NB4 (cell line): ENCODE measurements around the gene DLL3.

Source experiments
- MYC ChIP-seq: IDR thresholded peaks from 2 replicates; pipeline ENCODE4 v1.6.1; 2011; ENCODE audit warnings: low read depth, low read length
- TF ChIP-seq, protein P1 (sequence below): IDR thresholded peaks from one replicate; pipeline ENCODE4 v1.5.1; 2012; ENCODE audit warnings: low read depth, low read length

DNA sequence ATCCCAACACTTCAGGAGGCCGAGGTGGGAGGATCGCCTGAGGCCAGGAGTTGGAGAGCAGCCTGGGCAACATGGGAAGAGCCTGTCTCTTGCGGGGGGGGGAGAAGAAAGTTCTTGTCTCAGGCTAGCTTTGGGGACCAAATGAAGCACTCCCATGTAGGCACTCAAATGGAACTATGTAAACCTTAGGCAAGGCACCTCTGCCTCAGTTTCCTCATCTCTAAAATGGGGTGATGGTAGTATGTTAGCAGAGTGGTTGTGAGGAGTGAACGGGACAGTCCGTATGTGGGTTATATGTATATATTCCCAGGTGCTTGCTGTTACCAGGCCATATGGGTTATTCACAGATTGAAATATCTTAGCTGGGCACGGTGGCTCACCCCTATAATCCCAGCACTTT is 6.5 kb upstream of the DLL3 start:
- TF ChIP-seq, protein P1, sequence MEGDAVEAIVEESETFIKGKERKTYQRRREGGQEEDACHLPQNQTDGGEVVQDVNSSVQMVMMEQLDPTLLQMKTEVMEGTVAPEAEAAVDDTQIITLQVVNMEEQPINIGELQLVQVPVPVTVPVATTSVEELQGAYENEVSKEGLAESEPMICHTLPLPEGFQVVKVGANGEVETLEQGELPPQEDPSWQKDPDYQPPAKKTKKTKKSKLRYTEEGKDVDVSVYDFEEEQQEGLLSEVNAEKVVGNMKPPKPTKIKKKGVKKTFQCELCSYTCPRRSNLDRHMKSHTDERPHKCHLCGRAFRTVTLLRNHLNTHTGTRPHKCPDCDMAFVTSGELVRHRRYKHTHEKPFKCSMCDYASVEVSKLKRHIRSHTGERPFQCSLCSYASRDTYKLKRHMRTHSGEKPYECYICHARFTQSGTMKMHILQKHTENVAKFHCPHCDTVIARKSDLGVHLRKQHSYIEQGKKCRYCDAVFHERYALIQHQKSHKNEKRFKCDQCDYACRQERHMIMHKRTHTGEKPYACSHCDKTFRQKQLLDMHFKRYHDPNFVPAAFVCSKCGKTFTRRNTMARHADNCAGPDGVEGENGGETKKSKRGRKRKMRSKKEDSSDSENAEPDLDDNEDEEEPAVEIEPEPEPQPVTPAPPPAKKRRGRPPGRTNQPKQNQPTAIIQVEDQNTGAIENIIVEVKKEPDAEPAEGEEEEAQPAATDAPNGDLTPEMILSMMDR: no peak
- TF ChIP-seq MYC: no peak
